HepG2 (cell line): ENCODE measurements around the gene OR6S1. TPM values are rescaled to one million over a fixed set of nuclear protein-coding genes. Genes with fewer than 3 reads are reported as not detected.

Experiments used
- CBX1 ChIP-seq: IDR thresholded peaks from one replicate; pipeline ENCODE4 v1.6.1; 2016; ENCODE audit warnings: antibody characterized with exemption, low read depth
- FIP1L1 ChIP-seq: fragments of 200-400 bp; formaldehyde crosslinking; IDR thresholded peaks from 2 replicates; pipeline ENCODE4 v1.6.1; 2018; ENCODE audit warnings: low read depth, mild to moderate bottlenecking, low read length, moderate library complexity, borderline replicate concordance; ENCODE audit not compliant: insufficient read depth
- FOXA3 ChIP-seq: IDR thresholded peaks from 2 replicates; pipeline ENCODE4 v1.6.1; 2016; ENCODE audit warnings: missing genetic modification reagents, missing compliant biosample characterization
- JUND ChIP-seq: sonication (generic); formaldehyde crosslinking; IDR thresholded peaks from 2 replicates; pipeline ENCODE4 v1.8.0; 2022; ENCODE audit warnings: mild to moderate bottlenecking, missing genetic modification reagents
- ZNF263 ChIP-seq: sonication (generic); formaldehyde crosslinking; IDR thresholded peaks from 2 replicates; pipeline ENCODE4 v1.4.0; 2020; ENCODE audit warnings: missing genetic modification reagents
- ZNF335 ChIP-seq: sonication (generic); formaldehyde crosslinking; IDR thresholded peaks from 2 replicates; pipeline ENCODE4 v1.4.0; 2020; ENCODE audit warnings: missing genetic modification reagents
- ZNF460 ChIP-seq: sonication (generic); formaldehyde crosslinking; IDR thresholded peaks from 2 replicates; pipeline ENCODE4 v1.5.1; 2020; ENCODE audit warnings: missing genetic modification reagents, mild to moderate bottlenecking, borderline replicate concordance
- ZNF557 ChIP-seq: sonication (generic); formaldehyde crosslinking; IDR thresholded peaks from 2 replicates; pipeline ENCODE4 v1.4.0; 2020; ENCODE audit warnings: missing genetic modification reagents
- ZNF713 ChIP-seq: sonication (generic); formaldehyde crosslinking; IDR thresholded peaks from 2 replicates; pipeline ENCODE4 v1.4.0; 2020; ENCODE audit warnings: mild to moderate bottlenecking, missing genetic modification reagents
- polyA plus RNA-seq, 8 experiments: library from polyadenylated mRNA; depleted of rRNA in 3 of 8; stranded (reverse) in 7 of 8; unstranded in 1 of 8; fragments of >200 nt; fragmentation: Illumina TruSeq in 4 of 8; extraction: Trizol in 4 of 8; gene quantifications; 2 replicates each; pipeline versions ENCODE4 v1.2.1 to v1.2.3, GENCODE V29; 2011 to 2016; ENCODE audit warnings: low read depth in 4 of 8, missing spikeins in 1 of 8, mixed read lengths in 1 of 8; ENCODE audit not compliant: insufficient read depth in 1 of 8
- total RNA-seq, 5 experiments: library from RNA; depleted of rRNA; stranded (reverse); fragments of >200 nt; fragmentation: Illumina TruSeq; extraction: Trizol; gene quantifications; 2 replicates each; pipeline ENCODE4 v1.2.3, GENCODE V29; 2016; ENCODE audit warnings: low read depth in 1 of 5
- TF ChIP-seq, protein P1 (sequence below): sonication (generic); IDR thresholded peaks from 2 replicates; pipeline ENCODE4 v1.6.1; 2016; ENCODE audit warnings: low read depth, borderline replicate concordance
- TF ChIP-seq, protein P2 (sequence below): sonication (generic); formaldehyde crosslinking; IDR thresholded peaks from 2 replicates; pipeline ENCODE4 v1.8.0; 2022; ENCODE audit warnings: low read depth, missing genetic modification reagents
- TF ChIP-seq, protein P3 (sequence below): sonication (generic); formaldehyde crosslinking; IDR thresholded peaks from 2 replicates; pipeline ENCODE4 v1.8.0; 2023; ENCODE audit warnings: mild to moderate bottlenecking, missing genetic modification reagents
- TF ChIP-seq, protein P4 (sequence below): sonication (generic); formaldehyde crosslinking; conservative IDR thresholded peaks from 2 replicates; pipeline ENCODE4 v1.4.0; 2020; ENCODE audit warnings: missing genetic modification reagents
- TF ChIP-seq, protein P5 (sequence below): sonication (generic); formaldehyde crosslinking; IDR thresholded peaks from 2 replicates; pipeline ENCODE4 v1.4.0; 2020; ENCODE audit warnings: missing genetic modification reagents

OR6S1 gene
- total and polyA plus RNA-seq, 2 of the 13 experiments (the other 11 are each of a cell fraction or from before 2014, with no cell fraction given) = 0.09 TPM; not detected in 1

GRCh38 chr14:20668969-20669368 lies 27.5 kb upstream of the OR6S1 start (continued):
- TF ChIP-seq, protein P1, sequence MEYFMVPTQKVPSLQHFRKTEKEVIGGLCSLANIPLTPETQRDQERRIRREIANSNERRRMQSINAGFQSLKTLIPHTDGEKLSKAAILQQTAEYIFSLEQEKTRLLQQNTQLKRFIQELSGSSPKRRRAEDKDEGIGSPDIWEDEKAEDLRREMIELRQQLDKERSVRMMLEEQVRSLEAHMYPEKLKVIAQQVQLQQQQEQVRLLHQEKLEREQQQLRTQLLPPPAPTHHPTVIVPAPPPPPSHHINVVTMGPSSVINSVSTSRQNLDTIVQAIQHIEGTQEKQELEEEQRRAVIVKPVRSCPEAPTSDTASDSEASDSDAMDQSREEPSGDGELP = peak; percentile 38; the same call in 1 of the 2 replicates
- 0 out of 2 replicates have a peak, but pooled peaks have one; percentile 22 for TF ChIP-seq ZNF263 (CRISPR knock-in tag)
- TF ChIP-seq ZNF557 (CRISPR knock-in tag) = no peak
- TF ChIP-seq ZNF335 = no peak
- TF ChIP-seq, protein P2, sequence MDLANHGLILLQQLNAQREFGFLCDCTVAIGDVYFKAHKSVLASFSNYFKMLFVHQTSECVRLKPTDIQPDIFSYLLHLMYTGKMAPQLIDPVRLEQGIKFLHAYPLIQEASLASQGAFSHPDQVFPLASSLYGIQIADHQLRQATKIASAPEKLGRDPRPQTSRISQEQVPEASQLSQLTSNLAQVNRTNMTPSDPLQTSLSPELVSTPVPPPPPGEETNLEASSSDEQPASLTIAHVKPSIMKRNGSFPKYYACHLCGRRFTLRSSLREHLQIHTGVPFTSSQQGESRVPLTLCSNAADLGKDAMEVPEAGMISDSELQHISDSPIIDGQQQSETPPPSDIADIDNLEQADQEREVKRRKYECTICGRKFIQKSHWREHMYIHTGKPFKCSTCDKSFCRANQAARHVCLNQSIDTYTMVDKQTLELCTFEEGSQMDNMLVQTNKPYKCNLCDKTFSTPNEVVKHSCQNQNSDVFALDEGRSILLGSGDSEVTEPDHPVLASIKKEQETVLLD (CRISPR knock-in tag) = no peak
- TF ChIP-seq FIP1L1 = no peak
- TF ChIP-seq, protein P3, sequence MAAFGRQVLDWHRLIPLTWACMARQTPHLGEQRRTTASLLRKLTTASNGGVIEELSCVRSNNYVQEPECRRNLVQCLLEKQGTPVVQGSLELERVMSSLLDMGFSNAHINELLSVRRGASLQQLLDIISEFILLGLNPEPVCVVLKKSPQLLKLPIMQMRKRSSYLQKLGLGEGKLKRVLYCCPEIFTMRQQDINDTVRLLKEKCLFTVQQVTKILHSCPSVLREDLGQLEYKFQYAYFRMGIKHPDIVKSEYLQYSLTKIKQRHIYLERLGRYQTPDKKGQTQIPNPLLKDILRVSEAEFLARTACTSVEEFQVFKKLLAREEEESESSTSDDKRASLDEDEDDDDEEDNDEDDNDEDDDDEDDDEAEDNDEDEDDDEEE = no peak
- TF ChIP-seq JUND (CRISPR knock-in tag) = 0 out of 2 replicates have a peak, but pooled peaks have one; percentile 21
- TF ChIP-seq, protein P4, sequence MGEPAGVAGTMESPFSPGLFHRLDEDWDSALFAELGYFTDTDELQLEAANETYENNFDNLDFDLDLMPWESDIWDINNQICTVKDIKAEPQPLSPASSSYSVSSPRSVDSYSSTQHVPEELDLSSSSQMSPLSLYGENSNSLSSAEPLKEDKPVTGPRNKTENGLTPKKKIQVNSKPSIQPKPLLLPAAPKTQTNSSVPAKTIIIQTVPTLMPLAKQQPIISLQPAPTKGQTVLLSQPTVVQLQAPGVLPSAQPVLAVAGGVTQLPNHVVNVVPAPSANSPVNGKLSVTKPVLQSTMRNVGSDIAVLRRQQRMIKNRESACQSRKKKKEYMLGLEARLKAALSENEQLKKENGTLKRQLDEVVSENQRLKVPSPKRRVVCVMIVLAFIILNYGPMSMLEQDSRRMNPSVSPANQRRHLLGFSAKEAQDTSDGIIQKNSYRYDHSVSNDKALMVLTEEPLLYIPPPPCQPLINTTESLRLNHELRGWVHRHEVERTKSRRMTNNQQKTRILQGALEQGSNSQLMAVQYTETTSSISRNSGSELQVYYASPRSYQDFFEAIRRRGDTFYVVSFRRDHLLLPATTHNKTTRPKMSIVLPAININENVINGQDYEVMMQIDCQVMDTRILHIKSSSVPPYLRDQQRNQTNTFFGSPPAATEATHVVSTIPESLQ (CRISPR knock-in tag) = no peak
- no peak for TF ChIP-seq ZNF713 (CRISPR knock-in tag)
- no peak for TF ChIP-seq ZNF460 (CRISPR knock-in tag)
- TF ChIP-seq CBX1 = no peak
- TF ChIP-seq FOXA3 = no peak
- TF ChIP-seq, protein P5, sequence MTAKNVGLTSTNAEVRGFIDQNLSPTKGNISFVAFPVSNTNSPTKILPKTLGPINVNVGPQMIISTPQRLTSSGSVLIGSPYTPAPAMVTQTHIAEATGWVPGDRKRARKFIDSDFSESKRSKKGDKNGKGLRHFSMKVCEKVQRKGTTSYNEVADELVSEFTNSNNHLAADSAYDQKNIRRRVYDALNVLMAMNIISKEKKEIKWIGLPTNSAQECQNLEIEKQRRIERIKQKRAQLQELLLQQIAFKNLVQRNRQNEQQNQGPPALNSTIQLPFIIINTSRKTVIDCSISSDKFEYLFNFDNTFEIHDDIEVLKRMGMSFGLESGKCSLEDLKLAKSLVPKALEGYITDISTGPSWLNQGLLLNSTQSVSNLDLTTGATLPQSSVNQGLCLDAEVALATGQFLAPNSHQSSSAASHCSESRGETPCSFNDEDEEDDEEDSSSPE (CRISPR knock-in tag) = no peak
